Fibroblast of mammary gland (primary cell): ENCODE measurements around the gene EHMT1.

Source experiments
- DNase-seq: peaks from one replicate; pipeline ENCODE4 v3.0.0-alpha.2; 2010; ENCODE audit warnings: low read depth
- H3K4me3 ChIP-seq: 2 replicates; pipeline ENCODE4 v1.5.1; 2011; ENCODE audit warnings: low read depth, mild to moderate bottlenecking, low read length, moderate library complexity; ENCODE audit not compliant: control insufficient read depth
- CTCF ChIP-seq: conservative IDR thresholded peaks from 2 replicates; pipeline ENCODE4 v1.5.1; 2011; ENCODE audit warnings: low read depth, low read length, inconsistent platforms; ENCODE audit not compliant: control insufficient read depth, insufficient read depth

The EHMT1 gene

GRCh38 chr9:137611623-137612609, 6.9 kb upstream of the EHMT1 start:
- TF ChIP-seq CTCF: no peak
- DNase-seq: peak; percentile 81
- H3K4me3 ChIP-seq: no peak overlapping the region

GRCh38 chr9:137612741-137613142, 6.1 kb upstream of the EHMT1 start:
- no peak for TF ChIP-seq CTCF
- DNase-seq: no peak
- no peak overlapping the region for H3K4me3 ChIP-seq

GRCh38 chr9:137613259-137613658, 5.5 kb upstream of the EHMT1 start:
- TF ChIP-seq CTCF: no peak
- DNase-seq: no peak
- H3K4me3 ChIP-seq: no peak overlapping the region

GRCh38 chr9:137613738-137614523, 4.9 kb upstream of the EHMT1 start:
- no peak overlapping the region for H3K4me3 ChIP-seq

GRCh38 chr9:137614631-137615386, 4.0 kb upstream of the EHMT1 start:
- no peak overlapping the region for H3K4me3 ChIP-seq
- no peak for TF ChIP-seq CTCF
- no peak for DNase-seq

More at GRCh38 chr9:137613738-137614523, 4.9 kb upstream of the EHMT1 start:
- no peak for DNase-seq
- TF ChIP-seq CTCF: no peak

GRCh38 chr9:137615387-137615871, 3.4 kb upstream of the EHMT1 start:
- no peak overlapping the region for H3K4me3 ChIP-seq
- no peak for TF ChIP-seq CTCF
- DNase-seq: no peak
